ENCODE results near the gene BHLHA15.

The BHLHA15 gene

DNA sequence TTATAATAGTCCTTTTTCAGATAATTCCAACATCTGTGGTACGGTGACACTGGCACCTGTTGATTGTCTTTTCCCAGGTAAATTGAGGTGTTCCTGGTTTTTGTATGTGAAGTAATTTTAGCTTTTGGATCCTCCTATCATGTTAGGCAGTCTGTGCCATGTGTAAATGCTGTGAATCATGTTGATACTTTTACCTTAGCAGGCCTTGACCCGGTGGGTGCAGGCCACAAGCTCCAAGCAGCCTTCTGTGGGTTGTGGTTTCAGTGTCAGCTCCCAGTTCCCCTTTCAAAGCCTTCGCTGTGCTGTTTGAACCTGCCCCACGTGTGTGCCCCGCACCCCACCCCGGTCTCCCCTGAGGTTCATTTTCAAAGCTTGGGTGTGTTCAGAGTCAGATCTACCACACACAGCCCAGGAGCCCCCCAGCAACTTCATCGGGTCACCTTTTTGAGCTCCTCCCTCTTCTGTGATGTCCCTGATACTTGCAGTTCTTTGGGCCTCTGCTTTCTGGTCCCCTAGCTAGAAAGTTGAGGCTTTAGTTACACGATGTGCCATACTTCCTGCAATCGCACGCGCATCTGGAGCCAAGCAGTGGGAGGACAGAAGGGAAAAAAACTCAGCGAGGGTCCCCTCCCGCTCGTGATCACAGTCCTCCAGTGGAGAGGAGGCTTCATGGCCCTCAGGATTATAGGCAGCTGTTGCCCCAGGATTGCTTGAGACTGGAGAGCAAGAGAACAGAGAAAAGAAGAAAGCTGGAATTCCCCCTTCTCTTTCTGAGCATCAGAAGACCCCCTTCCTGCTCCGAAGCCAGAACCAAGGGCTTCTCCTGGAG lies 8.7 kb upstream of the BHLHA15 start:
- no peak for TF ChIP-seq SIN3A (IDR thresholded peaks at IDR 0.05; ENCODE audit: borderline replicate concordance, insufficient read depth, low read length)
- TF ChIP-seq REST (IDR thresholded peaks at IDR 0.05; ENCODE audit: insufficient read depth in 1 of 2, low read depth in 2 of 2, low read length in 2 of 2) = no peak
- no peak for TF ChIP-seq TAF1 (IDR thresholded peaks at IDR 0.05; ENCODE audit: borderline replicate concordance, insufficient read depth, low read length)
- TF ChIP-seq POLR2AphosphoS5 (IDR thresholded peaks at IDR 0.05; ENCODE audit: low read depth, low read length) = no peak
- no peak for TF ChIP-seq FOXP2 (optimal IDR thresholded peaks at IDR 0.05; ENCODE audit: borderline replicate concordance, extremely low read depth, extremely low read length, insufficient read depth)

DNA sequence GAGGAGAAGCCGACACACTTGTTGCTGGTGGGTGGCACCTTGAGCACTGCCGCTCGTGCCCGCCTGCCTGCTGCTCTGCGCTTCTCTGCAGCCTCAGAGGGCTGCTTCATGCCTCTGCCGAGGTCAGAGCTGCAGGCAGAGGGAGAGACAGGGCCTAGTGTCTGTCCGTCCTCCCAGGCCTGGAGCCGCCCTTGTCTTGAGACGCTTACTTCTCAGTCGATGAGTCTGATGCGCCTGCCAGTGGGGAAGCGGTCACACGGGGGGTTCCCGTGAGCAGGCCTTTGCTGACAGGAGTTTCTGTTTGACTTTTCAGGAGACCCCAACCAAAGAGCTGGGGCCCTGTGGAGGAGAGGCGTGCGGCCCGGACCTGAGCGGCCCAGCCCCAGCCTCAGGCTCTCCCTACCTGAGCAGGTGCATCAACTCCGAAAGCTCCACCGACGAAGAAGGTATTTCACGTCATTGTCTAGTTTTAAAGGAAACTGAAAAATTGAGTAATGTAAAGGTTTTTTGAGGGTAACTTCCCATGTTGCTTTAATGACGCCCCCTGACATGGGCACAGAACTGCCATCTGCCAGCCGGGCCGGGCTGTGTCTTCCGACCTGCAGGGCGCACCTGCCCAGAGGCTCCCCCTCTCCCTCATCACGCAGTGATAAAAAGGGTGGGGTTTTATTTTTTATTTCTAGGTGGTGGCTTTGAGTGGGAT lies 7.8 kb upstream of the BHLHA15 start:
- TF ChIP-seq SIN3A (IDR thresholded peaks at IDR 0.05; ENCODE audit: borderline replicate concordance, insufficient read depth, low read length) = no peak
- TF ChIP-seq TAF1 (IDR thresholded peaks at IDR 0.05; ENCODE audit: borderline replicate concordance, insufficient read depth, low read length) = no peak
- TF ChIP-seq REST (IDR thresholded peaks at IDR 0.05; ENCODE audit: insufficient read depth in 1 of 2, low read depth in 2 of 2, low read length in 2 of 2) = no peak

DNA sequence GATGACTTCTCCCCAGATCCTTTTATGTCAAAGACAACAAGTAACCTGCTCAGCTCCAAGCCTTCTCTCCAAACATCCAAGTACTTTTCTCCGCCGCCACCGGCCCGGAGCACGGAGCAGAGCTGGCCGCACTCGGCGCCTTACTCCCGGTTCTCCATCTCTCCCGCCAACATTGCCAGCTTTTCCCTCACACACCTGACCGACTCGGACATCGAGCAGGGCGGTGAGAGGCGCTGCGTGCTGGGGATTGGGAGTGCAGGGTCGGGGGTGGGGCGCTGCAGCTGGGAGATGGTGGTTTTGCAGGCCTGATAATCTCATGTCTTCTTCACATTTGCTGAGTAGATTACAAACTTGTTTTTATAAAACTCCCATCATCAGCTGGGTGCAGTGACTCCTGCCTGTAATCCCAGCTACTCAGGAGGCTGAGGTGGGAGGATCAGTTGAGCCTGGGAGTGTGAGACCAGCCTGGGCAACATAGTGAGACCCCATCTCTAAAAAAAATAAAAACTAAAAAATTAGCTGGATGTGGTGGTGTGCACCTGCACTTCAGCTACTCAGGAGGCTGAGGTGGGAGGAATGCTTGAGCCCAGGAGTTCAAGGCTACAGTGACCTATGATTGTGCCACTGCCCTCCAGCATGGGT lies 7.2 kb upstream of the BHLHA15 start:
- TF ChIP-seq FOXP2 (optimal IDR thresholded peaks at IDR 0.05; ENCODE audit: borderline replicate concordance, extremely low read depth, extremely low read length, insufficient read depth) (no peak), SIN3A (IDR thresholded peaks at IDR 0.05; ENCODE audit: borderline replicate concordance, insufficient read depth, low read length) (no peak), TAF1 (IDR thresholded peaks at IDR 0.05; ENCODE audit: borderline replicate concordance, insufficient read depth, low read length) (no peak), REST (IDR thresholded peaks at IDR 0.05; ENCODE audit: insufficient read depth in 1 of 2, low read depth in 2 of 2, low read length in 2 of 2) (no peak), POLR2AphosphoS5 (IDR thresholded peaks at IDR 0.05; ENCODE audit: low read depth, low read length) (no peak)

DNA sequence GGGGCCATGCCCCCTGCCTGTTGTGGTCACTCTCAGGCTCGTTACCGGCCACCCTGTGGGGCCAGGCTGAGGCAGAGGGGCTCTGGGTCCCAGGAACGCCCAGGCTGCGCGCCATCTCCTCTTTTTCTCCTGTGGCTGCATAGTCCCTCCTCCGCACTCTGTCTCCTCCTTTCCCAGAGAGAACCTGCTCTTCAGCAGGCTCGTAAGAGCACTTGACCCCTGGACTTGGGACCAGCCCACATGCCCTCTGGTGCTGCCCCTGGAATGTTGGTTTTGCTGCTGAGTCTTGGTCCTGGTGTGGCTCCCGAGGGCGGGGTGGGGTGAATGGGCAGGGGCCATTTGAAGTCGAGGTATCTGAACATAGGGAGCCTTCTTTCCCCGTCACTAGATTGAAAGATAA lies 6.6 kb upstream of the BHLHA15 start:
- TF ChIP-seq POLR2AphosphoS5 (IDR thresholded peaks at IDR 0.05; ENCODE audit: low read depth, low read length) (no peak), TAF1 (IDR thresholded peaks at IDR 0.05; ENCODE audit: borderline replicate concordance, insufficient read depth, low read length) (no peak), SIN3A (IDR thresholded peaks at IDR 0.05; ENCODE audit: borderline replicate concordance, insufficient read depth, low read length) (no peak), FOXP2 (optimal IDR thresholded peaks at IDR 0.05; ENCODE audit: borderline replicate concordance, extremely low read depth, extremely low read length, insufficient read depth) (no peak), REST (IDR thresholded peaks at IDR 0.05; ENCODE audit: insufficient read depth in 1 of 2, low read depth in 2 of 2, low read length in 2 of 2) (no peak)
